Measurements from ENCODE around the gene C8A. TPM values are rescaled to one million over a fixed set of nuclear protein-coding genes. Genes with fewer than 3 reads are reported as not detected.

Gene C8A
- total and polyA plus RNA-seq, 2 of the 8 experiments (the other 6 are each of a cell fraction or from before 2014, with no cell fraction given), result not detected

GRCh38 chr1:56859287-56859686 lies 4.7 kb downstream of the C8A start:
- ChIA-PET POLR2A (ENCODE audit: partially characterized antibody) (no interaction called here), CTCF (ENCODE audit: partially characterized antibody) (no interaction called here)
- Histone ChIP-seq H3K4ac (replicated peaks; ENCODE audit: insufficient read length, low read depth, low read length) (no peak overlapping the region), H3K27me3 (replicated peaks in 1 of 4; ENCODE audit: control insufficient read depth in 3 of 4, extremely low read depth in 1 of 4, insufficient read depth in 3 of 4, low read length in 3 of 4) (no peaks in the 10 kb centered on the region), H3K4me2 (ENCODE audit: insufficient read depth in 1 of 2, low read depth in 2 of 2, low read length in 2 of 2) (no peak overlapping the region), H2BK20ac (ENCODE audit: low read length) (no peak overlapping the region), H3K4me3 (ENCODE audit: extremely low read depth in 1 of 4, insufficient read depth in 2 of 4, low read depth in 3 of 4, low read length in 4 of 4) (no peak overlapping the region), H3K9ac (replicated peaks in 1 of 4; ENCODE audit: extremely low read depth in 1 of 4, low read depth in 3 of 4, low read length in 3 of 4) (no peak overlapping the region), H3K14ac (ENCODE audit: insufficient read length) (no peak overlapping the region), H3K23me2 (ENCODE audit: low read depth, low read length) (no peaks in the 10 kb centered on the region), H2AFZ (ENCODE audit: low read length) (no peak overlapping the region), H3K79me2 (ENCODE audit: control insufficient read depth in 1 of 2, insufficient read depth in 2 of 2, low read length in 2 of 2) (no peaks in the 10 kb centered on the region), H4K20me1 (replicated peaks in 1 of 2; ENCODE audit: control insufficient read depth in 1 of 2, insufficient read depth in 2 of 2, low read length in 2 of 2) (no peaks in the 10 kb centered on the region), H3K9me3 (ENCODE audit: insufficient read depth in 2 of 2, low read depth in 1 of 2, low read length in 1 of 2) (no peaks in the 10 kb centered on the region), H2AK5ac (ENCODE audit: low read depth, low read length) (no peak overlapping the region), H3K18ac (ENCODE audit: extremely low read depth, low read length) (no peak overlapping the region), H3K27ac (ENCODE audit: low read depth, low read length) (no peak overlapping the region), H2BK5ac (ENCODE audit: low read depth, low read length) (no peak overlapping the region), H3K23ac (ENCODE audit: insufficient read length) (no peak overlapping the region), H2BK12ac (ENCODE audit: low read depth, low read length) (no peak overlapping the region), H2BK15ac (ENCODE audit: low read length) (no peak overlapping the region), H3K36me3 (ENCODE audit: control insufficient read depth in 2 of 4, insufficient read depth in 4 of 4, low read length in 3 of 4) (no peaks in the 10 kb centered on the region), H3K79me1 (ENCODE audit: low read depth, low read length) (no peaks in the 10 kb centered on the region), H4K91ac (replicated peaks; ENCODE audit: insufficient read length, low read length) (no peak overlapping the region), H2BK120ac (replicated peaks; ENCODE audit: low read depth, low read length) (no peak overlapping the region), H3K56ac (replicated peaks; ENCODE audit: insufficient read length, low read depth, low read length) (no peak overlapping the region), H3K4me1 (replicated peaks in 1 of 4; ENCODE audit: control insufficient read depth in 3 of 4, insufficient read depth in 4 of 4, low read length in 3 of 4) (no peaks in the 10 kb centered on the region), H4K8ac (ENCODE audit: extremely low read depth, insufficient read depth, low read length) (no peak overlapping the region), H4K5ac (ENCODE audit: insufficient read length, low read depth, low read length) (no peak overlapping the region)
- TF ChIP-seq ZNF274 (IDR thresholded peaks at IDR 0.05; ENCODE audit: borderline replicate concordance, extremely low read depth, low read length) (no peak), NANOG (IDR thresholded peaks at IDR 0.05; ENCODE audit: insufficient read depth, low read depth, low read length, poor library complexity, severe bottlenecking) (no peak), HDAC6 (IDR thresholded peaks at IDR 0.05; ENCODE audit: low read depth, low read length) (no peak), CREB1 (IDR thresholded peaks at IDR 0.05) (no peak), POLR2A (IDR thresholded peaks at IDR 0.05; ENCODE audit: control extremely low read depth in 1 of 2, low read depth in 2 of 2, low read length in 2 of 2) (no peak), EP300 (IDR thresholded peaks at IDR 0.05; ENCODE audit: borderline replicate concordance in 1 of 2, low read depth in 2 of 2, low read length in 2 of 2) (no peak), POLR2AphosphoS5 (IDR thresholded peaks at IDR 0.05; ENCODE audit: low read depth, low read length) (no peak), EGR1 (IDR thresholded peaks at IDR 0.05; ENCODE audit: borderline replicate concordance, low read depth, low read length) (no peak), SIX5 (IDR thresholded peaks at IDR 0.05; ENCODE audit: low read depth, low read length) (no peak), TAF7 (optimal IDR thresholded peaks at IDR 0.05; ENCODE audit: borderline replicate concordance, low read depth, low read length) (no peak), KDM4A (IDR thresholded peaks at IDR 0.05; ENCODE audit: low read depth, low read length, severe bottlenecking) (no peak)
- TF ChIP-seq, protein P1, sequence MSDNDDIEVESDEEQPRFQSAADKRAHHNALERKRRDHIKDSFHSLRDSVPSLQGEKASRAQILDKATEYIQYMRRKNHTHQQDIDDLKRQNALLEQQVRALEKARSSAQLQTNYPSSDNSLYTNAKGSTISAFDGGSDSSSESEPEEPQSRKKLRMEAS (IDR thresholded peaks at IDR 0.05), result no peak
- DNase-seq (ENCODE audit: low read depth in 1 of 2, low spot score in 2 of 2) (no peak), FAIRE-seq (no peak)

Data from H1 (cell line).